HL-60 (cell line): ENCODE results near the gene POU1F1.
A peak's percentile ranks its signal among the peaks of the same experiment; 100 is the strongest.
"Not testable (repeated sequence)": the region's sequence is repeated elsewhere in the genome, so short reads cannot be mapped to it uniquely, and the experiment has no call there.

Source experiments
- DNase-seq, 2 experiments: peaks; one replicate each; pipeline ENCODE4 v3.0.0-alpha.2; 2010 to 2020; ENCODE audit warnings: low read depth in 1 of 2, low spot score in 1 of 2
- H3K27ac ChIP-seq: fragments of 250-450 bp; sonication (Bioruptor Pico); replicated peaks from 2 replicates; pipeline ENCODE4 v1.5.1; 2020; ENCODE audit warnings: mild to moderate bottlenecking, moderate library complexity
- H3K27me3 ChIP-seq: fragments of 250-450 bp; sonication (Bioruptor Pico); 2 replicates; pipeline ENCODE4 v1.5.1; 2021; ENCODE audit warnings: mild to moderate bottlenecking, moderate library complexity; ENCODE audit not compliant: insufficient read depth, poor library complexity, severe bottlenecking
- H3K4me3 ChIP-seq: replicated peaks from 2 replicates; pipeline ENCODE4 v1.5.1; 2011; ENCODE audit warnings: mild to moderate bottlenecking, control low read depth, low read length; ENCODE audit not compliant: insufficient read depth
- GABPA ChIP-seq: IDR thresholded peaks from 2 replicates; pipeline ENCODE4 v1.6.1; 2012; ENCODE audit warnings: low read depth
- POLR2AphosphoS5 ChIP-seq: IDR thresholded peaks from 2 replicates; pipeline ENCODE4 v1.6.1; 2012; ENCODE audit warnings: low read depth
- SPI1 ChIP-seq: IDR thresholded peaks from 2 replicates; pipeline ENCODE4 v1.6.1; 2012; ENCODE audit warnings: low read depth, mild to moderate bottlenecking, borderline replicate concordance
- TF ChIP-seq, protein P1 (sequence below): IDR thresholded peaks from one replicate; pipeline ENCODE4 v1.5.1; 2011; ENCODE audit warnings: low read length, control low read depth, inconsistent platforms; ENCODE audit not compliant: insufficient read depth
- TF ChIP-seq, protein P2 (sequence below): IDR thresholded peaks from 2 replicates; pipeline ENCODE4 v1.6.1; 2012; ENCODE audit warnings: low read depth; ENCODE audit not compliant: insufficient replicate concordance

The POU1F1 gene

DNA sequence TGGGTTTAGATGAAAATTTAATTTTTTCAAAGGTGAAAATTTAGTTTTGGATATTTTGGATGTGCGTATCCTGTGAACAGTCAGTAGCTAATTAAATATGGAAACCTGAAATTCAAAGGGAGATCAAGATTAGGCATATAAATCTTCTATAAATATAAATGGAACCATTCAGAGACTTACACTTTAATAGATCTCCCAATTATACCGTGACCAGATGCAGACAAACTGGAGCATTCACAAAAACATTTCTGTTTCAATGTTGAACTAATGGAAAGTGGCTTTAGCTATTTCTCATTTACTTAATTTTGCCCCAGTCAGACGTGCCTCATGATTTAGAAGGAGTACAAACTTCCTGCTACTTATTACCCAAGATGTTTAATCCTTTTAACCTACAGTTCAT is 29.1 kb upstream of the POU1F1 start:
- H3K27ac ChIP-seq = no peak overlapping the region
- DNase-seq = no peak
- TF ChIP-seq, protein P1, sequence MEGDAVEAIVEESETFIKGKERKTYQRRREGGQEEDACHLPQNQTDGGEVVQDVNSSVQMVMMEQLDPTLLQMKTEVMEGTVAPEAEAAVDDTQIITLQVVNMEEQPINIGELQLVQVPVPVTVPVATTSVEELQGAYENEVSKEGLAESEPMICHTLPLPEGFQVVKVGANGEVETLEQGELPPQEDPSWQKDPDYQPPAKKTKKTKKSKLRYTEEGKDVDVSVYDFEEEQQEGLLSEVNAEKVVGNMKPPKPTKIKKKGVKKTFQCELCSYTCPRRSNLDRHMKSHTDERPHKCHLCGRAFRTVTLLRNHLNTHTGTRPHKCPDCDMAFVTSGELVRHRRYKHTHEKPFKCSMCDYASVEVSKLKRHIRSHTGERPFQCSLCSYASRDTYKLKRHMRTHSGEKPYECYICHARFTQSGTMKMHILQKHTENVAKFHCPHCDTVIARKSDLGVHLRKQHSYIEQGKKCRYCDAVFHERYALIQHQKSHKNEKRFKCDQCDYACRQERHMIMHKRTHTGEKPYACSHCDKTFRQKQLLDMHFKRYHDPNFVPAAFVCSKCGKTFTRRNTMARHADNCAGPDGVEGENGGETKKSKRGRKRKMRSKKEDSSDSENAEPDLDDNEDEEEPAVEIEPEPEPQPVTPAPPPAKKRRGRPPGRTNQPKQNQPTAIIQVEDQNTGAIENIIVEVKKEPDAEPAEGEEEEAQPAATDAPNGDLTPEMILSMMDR = no peak
- TF ChIP-seq POLR2AphosphoS5 (no peak), GABPA (no peak), SPI1 (no peak)
- H3K27me3 ChIP-seq = no peaks in the 10 kb centered on the region
- no peak overlapping the region for H3K4me3 ChIP-seq

DNA sequence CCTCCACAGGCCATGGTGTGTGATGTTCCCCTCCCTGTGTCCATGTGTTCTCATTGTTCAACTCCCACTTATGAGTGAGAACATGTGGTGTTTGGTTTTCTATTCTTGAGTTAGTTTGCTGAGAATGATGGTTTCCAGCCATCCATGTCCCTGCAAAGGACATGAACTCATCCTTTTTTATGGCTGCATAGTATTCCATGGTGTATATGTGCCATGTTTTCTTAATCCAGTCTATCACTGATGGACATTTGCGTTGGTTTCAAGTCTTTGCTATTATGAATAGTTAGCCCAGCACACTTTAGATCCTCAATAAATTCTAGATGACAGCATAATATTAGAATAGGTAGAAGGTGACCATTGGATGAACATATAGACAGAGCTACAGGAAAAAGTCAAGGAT is 28.6 kb upstream of the POU1F1 start:
- DNase-seq, H3K27me3 ChIP-seq, H3K4me3 ChIP-seq, H3K27ac ChIP-seq: not testable (repeated sequence)

DNA sequence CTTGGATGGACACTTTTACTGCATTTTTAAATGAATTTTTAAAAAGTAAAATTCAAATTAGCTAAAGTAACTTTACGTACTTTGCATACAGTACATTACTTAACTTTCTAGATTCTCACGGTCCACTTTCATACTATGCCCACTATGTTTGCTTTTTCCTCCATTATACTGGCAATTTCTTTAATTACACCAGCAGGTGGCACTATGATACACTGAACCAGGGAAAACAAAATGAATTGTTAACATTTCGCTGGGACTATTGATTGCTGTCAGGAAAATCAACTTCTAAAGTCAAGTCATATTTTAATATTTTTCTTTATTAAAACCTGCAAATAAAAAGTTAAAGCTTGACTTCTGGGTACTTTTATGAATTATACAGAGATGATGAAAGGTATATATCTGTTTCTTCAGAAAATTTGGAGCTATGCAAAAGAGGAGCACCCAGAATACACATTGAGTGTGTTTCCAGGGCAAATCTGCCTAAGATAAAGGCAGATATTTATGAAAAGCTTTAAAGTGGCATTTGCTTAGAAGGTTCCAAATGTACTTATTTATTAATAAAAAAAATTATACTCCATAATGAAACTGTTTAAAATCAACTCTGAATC is 21.8 kb upstream of the POU1F1 start:
- H3K27me3 ChIP-seq = no peaks in the 10 kb centered on the region
- peak in 1 of 2 experiments; percentile 6 for DNase-seq
- TF ChIP-seq SPI1 (no peak), GABPA (no peak), POLR2AphosphoS5 (no peak)
- TF ChIP-seq, protein P2, sequence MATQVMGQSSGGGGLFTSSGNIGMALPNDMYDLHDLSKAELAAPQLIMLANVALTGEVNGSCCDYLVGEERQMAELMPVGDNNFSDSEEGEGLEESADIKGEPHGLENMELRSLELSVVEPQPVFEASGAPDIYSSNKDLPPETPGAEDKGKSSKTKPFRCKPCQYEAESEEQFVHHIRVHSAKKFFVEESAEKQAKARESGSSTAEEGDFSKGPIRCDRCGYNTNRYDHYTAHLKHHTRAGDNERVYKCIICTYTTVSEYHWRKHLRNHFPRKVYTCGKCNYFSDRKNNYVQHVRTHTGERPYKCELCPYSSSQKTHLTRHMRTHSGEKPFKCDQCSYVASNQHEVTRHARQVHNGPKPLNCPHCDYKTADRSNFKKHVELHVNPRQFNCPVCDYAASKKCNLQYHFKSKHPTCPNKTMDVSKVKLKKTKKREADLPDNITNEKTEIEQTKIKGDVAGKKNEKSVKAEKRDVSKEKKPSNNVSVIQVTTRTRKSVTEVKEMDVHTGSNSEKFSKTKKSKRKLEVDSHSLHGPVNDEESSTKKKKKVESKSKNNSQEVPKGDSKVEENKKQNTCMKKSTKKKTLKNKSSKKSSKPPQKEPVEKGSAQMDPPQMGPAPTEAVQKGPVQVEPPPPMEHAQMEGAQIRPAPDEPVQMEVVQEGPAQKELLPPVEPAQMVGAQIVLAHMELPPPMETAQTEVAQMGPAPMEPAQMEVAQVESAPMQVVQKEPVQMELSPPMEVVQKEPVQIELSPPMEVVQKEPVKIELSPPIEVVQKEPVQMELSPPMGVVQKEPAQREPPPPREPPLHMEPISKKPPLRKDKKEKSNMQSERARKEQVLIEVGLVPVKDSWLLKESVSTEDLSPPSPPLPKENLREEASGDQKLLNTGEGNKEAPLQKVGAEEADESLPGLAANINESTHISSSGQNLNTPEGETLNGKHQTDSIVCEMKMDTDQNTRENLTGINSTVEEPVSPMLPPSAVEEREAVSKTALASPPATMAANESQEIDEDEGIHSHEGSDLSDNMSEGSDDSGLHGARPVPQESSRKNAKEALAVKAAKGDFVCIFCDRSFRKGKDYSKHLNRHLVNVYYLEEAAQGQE = no peak
- TF ChIP-seq, protein P1 = peak; percentile 6
- H3K27ac ChIP-seq = no peak overlapping the region
- H3K4me3 ChIP-seq = no peak overlapping the region

DNA sequence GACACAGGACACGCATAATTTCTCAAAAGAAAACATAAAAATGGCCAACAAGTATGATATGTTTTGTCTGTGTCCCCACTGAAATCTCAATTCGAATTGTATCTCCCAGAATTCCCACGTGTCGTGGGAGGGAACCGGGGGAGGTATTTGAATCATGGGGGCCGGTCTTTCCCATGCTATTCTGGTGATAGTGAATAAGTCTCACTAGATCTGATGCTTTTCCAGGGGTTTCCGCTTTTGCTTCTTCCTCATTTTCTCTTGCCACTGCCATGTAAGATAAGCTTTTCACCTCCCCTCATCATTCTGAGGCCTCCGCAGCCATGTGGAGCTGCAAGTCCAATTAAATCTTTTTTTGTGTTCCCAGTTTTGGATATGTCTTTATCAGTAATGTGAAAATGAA is 12.1 kb upstream of the POU1F1 start:
- no peak for TF ChIP-seq GABPA
- TF ChIP-seq, protein P2 = no peak
- TF ChIP-seq, protein P1 = no peak
- TF ChIP-seq SPI1 = no peak
- TF ChIP-seq POLR2AphosphoS5 = no peak
- no peak overlapping the region for H3K27ac ChIP-seq
- H3K4me3 ChIP-seq = no peak overlapping the region
- H3K27me3 ChIP-seq = no peaks in the 10 kb centered on the region
- no peak for DNase-seq
